A549 (cell line): ENCODE measurements around the gene EDNRA.

Experiments
- BHLHE40 ChIP-seq: IDR thresholded peaks from 2 replicates; pipeline ENCODE4 v1.6.1; 2012; ENCODE audit warnings: low read depth, low read length, inconsistent platforms
- CHD2 ChIP-seq: fragments of 150-350 bp; IDR thresholded peaks from 2 replicates; pipeline ENCODE4 v1.6.1; 2014; ENCODE audit warnings: low read length; ENCODE audit not compliant: partially characterized antibody
- CTCF ChIP-seq: fragments of >200 bp; sonication (Bioruptor Twin); formaldehyde crosslinking; IDR thresholded peaks from 3 replicates; pipeline ENCODE4 v1.5.1; 2016
- EP300 ChIP-seq, 2 experiments: fragments of >200 bp; sonication (Bioruptor Twin); formaldehyde crosslinking; IDR thresholded peaks; 2 replicates in 1 of 2; 3 replicates in 1 of 2; pipeline ENCODE4 v1.6.1; 2016 to 2017
- GATA3 ChIP-seq: IDR thresholded peaks from 2 replicates; pipeline ENCODE4 v1.6.1; 2012; ENCODE audit warnings: borderline replicate concordance
- HMGXB4 ChIP-seq: fragments of 250-450 bp; sonication (Bioruptor Pico); IDR thresholded peaks from 2 replicates; pipeline ENCODE4 v1.5.0; 2021; ENCODE audit warnings: mild to moderate bottlenecking, moderate library complexity, borderline replicate concordance
- MAFK ChIP-seq: fragments of 450-650 bp; IDR thresholded peaks from 2 replicates; pipeline ENCODE4 v1.6.1; 2014; ENCODE audit not compliant: partially characterized antibody
- MAZ ChIP-seq: fragments of 150-350 bp; IDR thresholded peaks from 2 replicates; pipeline ENCODE4 v1.6.1; 2014; ENCODE audit warnings: antibody characterized with exemption, low read depth, low read length, borderline replicate concordance
- POLR2A ChIP-seq: IDR thresholded peaks from 2 replicates; pipeline ENCODE4 v1.6.1; 2012; ENCODE audit warnings: mild to moderate bottlenecking, low read length
- RNF2 ChIP-seq: fragments of 200-600 bp; sonication (generic); IDR thresholded peaks from 2 replicates; pipeline ENCODE4 v1.6.1; 2016; ENCODE audit warnings: low read depth, mild to moderate bottlenecking, antibody characterized with exemption, moderate library complexity, borderline replicate concordance
- SMC3 ChIP-seq: fragments of >200 bp; sonication (Bioruptor Twin); formaldehyde crosslinking; IDR thresholded peaks from 3 replicates; pipeline ENCODE4 v1.6.1; 2018; ENCODE audit warnings: inconsistent platforms
- ZNF302 ChIP-seq: fragments of 250-450 bp; sonication (Bioruptor Pico); IDR thresholded peaks from 2 replicates; pipeline ENCODE4 v1.9.0; 2021; ENCODE audit warnings: inconsistent platforms, mild to moderate bottlenecking, moderate library complexity
- TF ChIP-seq, protein P1 (sequence below): fragments of 150-350 bp; IDR thresholded peaks from 2 replicates; pipeline ENCODE4 v1.6.1; 2014; ENCODE audit warnings: low read depth, mild to moderate bottlenecking, low read length
- TF ChIP-seq, protein P2 (sequence below): fragments of >200 bp; sonication (Bioruptor Twin); formaldehyde crosslinking; IDR thresholded peaks from 3 replicates; pipeline ENCODE4 v1.6.1; 2016

- TF ChIP-seq CTCF, result no peak
- TF ChIP-seq RNF2, result no peak
- no peak for TF ChIP-seq POLR2A
- no peak for TF ChIP-seq BHLHE40
- TF ChIP-seq CHD2, result no peak
- TF ChIP-seq MAZ, result no peak
- no peak for TF ChIP-seq ZNF302 (CRISPR knock-in tag)
- no peak for TF ChIP-seq HMGXB4
- no peak for TF ChIP-seq SMC3
- no peak for TF ChIP-seq GATA3
- TF ChIP-seq, protein P1, sequence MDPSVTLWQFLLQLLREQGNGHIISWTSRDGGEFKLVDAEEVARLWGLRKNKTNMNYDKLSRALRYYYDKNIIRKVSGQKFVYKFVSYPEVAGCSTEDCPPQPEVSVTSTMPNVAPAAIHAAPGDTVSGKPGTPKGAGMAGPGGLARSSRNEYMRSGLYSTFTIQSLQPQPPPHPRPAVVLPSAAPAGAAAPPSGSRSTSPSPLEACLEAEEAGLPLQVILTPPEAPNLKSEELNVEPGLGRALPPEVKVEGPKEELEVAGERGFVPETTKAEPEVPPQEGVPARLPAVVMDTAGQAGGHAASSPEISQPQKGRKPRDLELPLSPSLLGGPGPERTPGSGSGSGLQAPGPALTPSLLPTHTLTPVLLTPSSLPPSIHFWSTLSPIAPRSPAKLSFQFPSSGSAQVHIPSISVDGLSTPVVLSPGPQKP, result no peak
- TF ChIP-seq MAFK, result no peak
- TF ChIP-seq, protein P2, sequence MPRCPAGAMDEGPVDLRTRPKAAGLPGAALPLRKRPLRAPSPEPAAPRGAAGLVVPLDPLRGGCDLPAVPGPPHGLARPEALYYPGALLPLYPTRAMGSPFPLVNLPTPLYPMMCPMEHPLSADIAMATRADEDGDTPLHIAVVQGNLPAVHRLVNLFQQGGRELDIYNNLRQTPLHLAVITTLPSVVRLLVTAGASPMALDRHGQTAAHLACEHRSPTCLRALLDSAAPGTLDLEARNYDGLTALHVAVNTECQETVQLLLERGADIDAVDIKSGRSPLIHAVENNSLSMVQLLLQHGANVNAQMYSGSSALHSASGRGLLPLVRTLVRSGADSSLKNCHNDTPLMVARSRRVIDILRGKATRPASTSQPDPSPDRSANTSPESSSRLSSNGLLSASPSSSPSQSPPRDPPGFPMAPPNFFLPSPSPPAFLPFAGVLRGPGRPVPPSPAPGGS, result no peak
- TF ChIP-seq EP300 (IDR thresholded peaks at IDR 0.05), result no peak
These were observed 3.5 kb upstream of the EDNRA start for GRCh38 chr4:147477439-147477838.
